Pancreas (tissue), 10 donors: Measurements from ENCODE around the gene RSPH4A. TPM values are rescaled to one million over a fixed set of nuclear protein-coding genes. Genes with fewer than 3 reads are reported as not detected.

ENCODE experiments used
- ATAC-seq, 4 donors: fragments of 200-7000 bp; cut with Tn5 transposase; one replicate each; pipeline versions ENCODE4 v1.8.0 to v1.9.1; 2020; ENCODE audit warnings: mild to moderate bottlenecking in 4 of 4, moderate library complexity in 4 of 4
- DNase-seq, 6 donors: peaks; one replicate each; pipeline ENCODE4 v3.0.0-alpha.2; 2020
- FAIRE-seq: peaks from 2 replicates; lab custom pipeline; 2012; peaks lifted over from hg19 to GRCh38; lab: Jason Lieb, UNC
- H3K27ac ChIP-seq, 4 donors: fragments of 200-600 bp; sonication (generic); 1 replicate in 3 of 4; 2 replicates in 1 of 4; pipeline versions ENCODE4 v1.5.0 to v1.8.0; 2020
- H3K27me3 ChIP-seq, 4 donors: fragments of 200-600 bp; one replicate each; pipeline ENCODE4 v1.8.0; 2021
- H3K36me3 ChIP-seq, 3 donors: fragments of 200-600 bp; sonication (generic) in 1 of 3; one replicate each; pipeline versions ENCODE4 v1.5.0 to v1.8.0; 2020 to 2021
- H3K4me1 ChIP-seq, 3 donors: fragments of 200-600 bp; one replicate each; pipeline ENCODE4 v1.8.0; 2021
- H3K4me3 ChIP-seq, 4 donors: fragments of 200-600 bp; sonication (generic) in 2 of 4; one replicate each; pipeline versions ENCODE4 v1.5.0 to v1.8.0; 2020 to 2021
- H3K9me3 ChIP-seq, 4 donors: fragments of 200-600 bp; one replicate each; pipeline ENCODE4 v1.8.0; 2021
- CTCF ChIP-seq, 4 donors: fragments of 200-600 bp; sonication (generic) in 3 of 4; IDR thresholded peaks; one replicate each; pipeline versions ENCODE4 v1.5.0 to v1.8.0; 2021; ENCODE audit warnings: antibody characterized with exemption in 4 of 4
- WGBS, 2 donors: extraction: QIAGEN DNeasy Blood & Tissue Kit; methylation state at CpG; one replicate each; pipeline ENCODE4 v1.1.7; 2013; 5-methylcytosine and 5-hydroxymethylcytosine counted together
- intact Hi-C, 3 donors: fragments of 100-400 bp; cut with DNase I; formaldehyde crosslinking; loops; one replicate each; pipeline versions ENCODE4 v1.11.1 to v1.14.2; 2022
- polyA plus RNA-seq, 2 donors: library from polyadenylated mRNA; stranded (reverse); fragments of 200-250 nt; gene quantifications; one replicate each; pipeline ENCODE4 v1.2.3, GENCODE V29; 2013
- total RNA-seq, 6 donors: library from RNA; stranded (reverse); fragmentation: NEBNext Ultra II Directional in 4 of 6; extraction: Animal tissue kit (Norgen Biotek cat#: 25700) in 4 of 6; gene quantifications; one replicate each; pipeline versions ENCODE4 v1.2.1 to v1.2.4, GENCODE V29; 2021 to 2023
- donor health status: healthy with polysubstance abuse.
- donor health status: DM: no; HTN: no; CAD: no; lungs with moderate emphysema.
- donor health status: DM: no; HTN: no; CAD: no.
- donor health status: control.
- donor health status: control.
- donor health status: Bipolar disorder and iron deficiency.
- donor health status: DM: yes; HTN: yes; CAD: no.
- donor health status: DM: no; HTN: no; CAD: no.
- donor health status: DM: no; HTN: no; CAD: no.
- donor health status: DM: yes; HTN: yes; CAD: no.

RSPH4A gene
- total and polyA plus RNA-seq, 8 donors: 0.23 to 1.2 (median 0.42) TPM

DNA sequence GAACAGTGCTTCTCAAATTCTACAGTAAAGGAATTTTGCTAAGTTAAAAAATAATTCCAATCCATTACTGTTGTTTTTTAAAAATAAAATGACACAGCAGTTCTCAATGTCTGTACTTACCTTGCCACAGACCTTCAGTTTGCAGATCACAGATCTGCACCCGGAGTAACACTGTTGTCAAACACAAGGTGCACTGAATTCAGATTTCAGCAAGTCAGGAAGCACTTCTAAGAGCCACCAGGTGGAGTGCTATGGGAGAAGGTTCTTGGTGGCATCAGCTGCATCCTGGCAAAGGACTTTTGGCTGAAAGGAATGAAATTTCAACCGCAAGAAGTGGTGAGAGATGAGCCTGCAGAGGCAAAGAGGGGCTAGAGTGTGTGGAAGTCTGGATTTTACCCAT is 17.4 kb downstream of the RSPH4A start:
- Histone ChIP-seq H3K36me3 (no peaks in the 10 kb centered on the region), H3K9me3 (no peaks in the 10 kb centered on the region), H3K27ac (no peak overlapping the region), H3K27me3 (no peaks in the 10 kb centered on the region), H3K4me1 (peaks cover 0 to 27% (median 26%) of the 10 kb centered on the region in 3 donors), H3K4me3 (no peak overlapping the region)
- DNase-seq (peak in 2 of 6 donors; percentile 32 to 41), ATAC-seq (peak; percentile 45 to 69 (median 54)), FAIRE-seq (no peak)
- intact Hi-C loops: no loop called here
- WGBS, 2 donors: 41 to 47% methylated on average over 2 of the region's 2 CpGs
- TF ChIP-seq CTCF (IDR thresholded peaks at IDR 0.05): peak in 2 of 4 donors; percentile 21 to 26

GRCh38 chr6:116648156-116648555 is 31.9 kb downstream of the RSPH4A start:
- H3K27ac ChIP-seq: no peak overlapping the region
- ATAC-seq: no peak
- no peak for TF ChIP-seq CTCF (IDR thresholded peaks at IDR 0.05)
- H3K9me3 ChIP-seq: no peaks in the 10 kb centered on the region
- intact Hi-C loops: no loop called here
- no peak overlapping the region for H3K4me3 ChIP-seq
- H3K4me1 ChIP-seq: no peaks in the 10 kb centered on the region
- DNase-seq: no peak
- WGBS, 2 donors: 39 to 42% methylated on average over 5 of the region's 5 CpGs
- FAIRE-seq: no peak
- H3K27me3 ChIP-seq: no peaks in the 10 kb centered on the region
- no peaks in the 10 kb centered on the region for H3K36me3 ChIP-seq

DNA sequence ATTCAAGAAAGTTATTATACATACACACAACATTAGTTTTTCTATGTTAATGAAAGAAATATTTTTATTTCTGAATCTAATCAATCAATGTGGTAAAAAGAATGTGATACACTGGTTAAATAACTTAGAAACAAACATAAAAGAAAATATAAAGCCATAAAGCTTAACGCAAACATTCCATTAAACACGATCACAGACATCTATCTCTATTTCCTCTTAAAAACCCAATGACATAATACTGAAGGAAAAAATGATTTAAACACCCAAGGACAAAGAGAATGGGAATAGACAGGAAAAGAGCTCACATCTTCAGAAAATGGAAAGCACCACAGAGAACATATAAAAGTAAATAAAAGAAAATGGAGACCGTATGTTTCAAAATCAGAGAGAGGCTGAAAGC is 32.9 kb downstream of the RSPH4A start:
- ATAC-seq: no peak
- Histone ChIP-seq H3K27me3 (no peaks in the 10 kb centered on the region), H3K4me1 (no peaks in the 10 kb centered on the region), H3K4me3 (no peak overlapping the region), H3K36me3 (no peaks in the 10 kb centered on the region), H3K9me3 (no peaks in the 10 kb centered on the region), H3K27ac (no peak overlapping the region)
- DNase-seq: no peak
- peak; percentile 20 for FAIRE-seq
- intact Hi-C loops: no loop called here
- 91 to 93% methylated on average over 3 of the region's 3 CpGs for WGBS, 2 donors
- no peak for TF ChIP-seq CTCF (IDR thresholded peaks at IDR 0.05)

- H3K4me3 ChIP-seq: no peak overlapping the region
- ATAC-seq: no peak
- no peak for FAIRE-seq
- peaks cover 0 to 5% (median 0%) of the 10 kb centered on the region in 3 donors for H3K36me3 ChIP-seq
- H3K9me3 ChIP-seq: no peaks in the 10 kb centered on the region
- WGBS, 2 donors: 87 to 89% methylated on average over 4 of the region's 4 CpGs
- intact Hi-C loops: no loop called here
- no peaks in the 10 kb centered on the region for H3K4me1 ChIP-seq
- no peak for TF ChIP-seq CTCF (IDR thresholded peaks at IDR 0.05)
- no peak for DNase-seq
- H3K27me3 ChIP-seq: no peaks in the 10 kb centered on the region
- no peak overlapping the region for H3K27ac ChIP-seq
Measured at GRCh38 chr6:116651916-116652315, 35.6 kb downstream of the RSPH4A start.

GRCh38 chr6:116661594-116661993 is 45.3 kb downstream of the RSPH4A start:
- DNase-seq (no peak), ATAC-seq (no peak), FAIRE-seq (no peak)
- H3K9me3 ChIP-seq: no peaks in the 10 kb centered on the region
- no peak overlapping the region for H3K27ac ChIP-seq
- no peak for TF ChIP-seq CTCF (IDR thresholded peaks at IDR 0.05)
- intact Hi-C loops: no loop called here
- no peaks in the 10 kb centered on the region for H3K36me3 ChIP-seq
- no peak overlapping the region for H3K4me3 ChIP-seq
- peaks cover 0 to 18% (median 0%) of the 10 kb centered on the region in 3 donors for H3K4me1 ChIP-seq
- H3K27me3 ChIP-seq: no peaks in the 10 kb centered on the region
